Naive thymus-derived CD4-positive, alpha-beta T cell (primary cell): ENCODE results near the gene PPIL6. TPM values are rescaled to one million over a fixed set of nuclear protein-coding genes. Genes with fewer than 3 reads are reported as not detected.

ENCODE experiments used
- ATAC-seq: fragments of 150-1000 bp; cut with Tn5 transposase; 2 replicates; pipeline ENCODE4 v1.10.0; 2021; ENCODE audit warnings: mild to moderate bottlenecking, moderate library complexity
- CTCF ChIA-PET: fragments of 350-600 bp; sonication (Branson Sonifier 250); formaldehyde crosslinking; loops from one replicate; lab custom pipeline; 2021; ENCODE audit warnings: antibody characterized with exemption; lab: Charles Lee
- POLR2A ChIA-PET: fragments of 350-600 bp; sonication (Branson Sonifier 250); formaldehyde crosslinking; loops from one replicate; lab custom pipeline; 2021; ENCODE audit warnings: antibody characterized with exemption, inconsistent platforms; lab: Charles Lee
- DNase-seq, 9 donors: peaks; one replicate each; pipeline versions ENCODE4 v3.0.0 to v3.0.0-alpha.2; 2020 to 2022; ENCODE audit warnings: mixed read lengths in 1 of 9
- H3K27ac ChIP-seq: one replicate; pipeline ENCODE4 v1.7.0; 2013; ENCODE audit warnings: mild to moderate bottlenecking, low read depth, low read length, moderate library complexity
- H3K27me3 ChIP-seq, 2 donors: one replicate each; pipeline ENCODE4 v1.7.0; 2013; ENCODE audit warnings: low read length in 2 of 2, mild to moderate bottlenecking in 2 of 2, moderate library complexity in 2 of 2; ENCODE audit not compliant: control insufficient read depth in 2 of 2, insufficient read depth in 2 of 2
- H3K36me3 ChIP-seq, 3 experiments: 1 replicate in 2 of 3; 2 replicates in 1 of 3; pipeline ENCODE4 v1.7.0; 2013; ENCODE audit warnings: low read length in 3 of 3, mild to moderate bottlenecking in 3 of 3, moderate library complexity in 1 of 3; ENCODE audit not compliant: insufficient read depth in 3 of 3, control insufficient read depth in 2 of 3
- H3K4me1 ChIP-seq, 2 donors: one replicate each; pipeline ENCODE4 v1.7.0; 2013; ENCODE audit warnings: low read length in 2 of 2, mild to moderate bottlenecking in 2 of 2, moderate library complexity in 1 of 2; ENCODE audit not compliant: control insufficient read depth in 2 of 2, insufficient read depth in 2 of 2
- H3K4me3 ChIP-seq: 2 replicates; pipeline ENCODE4 v1.7.0; 2013; ENCODE audit warnings: mild to moderate bottlenecking, low read length
- H3K9me3 ChIP-seq, 3 experiments: 1 replicate in 2 of 3; 2 replicates in 1 of 3; pipeline ENCODE4 v1.7.0; 2013; ENCODE audit warnings: low read length in 3 of 3; ENCODE audit not compliant: control insufficient read depth in 2 of 3
- H3K27ac Mint-ChIP-seq, 9 donors: one replicate each; pipeline ENCODE4 v1.8.0; 2020 to 2022; ENCODE audit warnings: mixed read lengths in 9 of 9, mild to moderate bottlenecking in 8 of 9, moderate library complexity in 5 of 9, inconsistent platforms in 2 of 9
- H3K27me3 Mint-ChIP-seq, 5 donors: one replicate each; pipeline ENCODE4 v1.8.0; 2021 to 2022; ENCODE audit warnings: mixed read lengths in 5 of 5, mild to moderate bottlenecking in 1 of 5
- H3K36me3 Mint-ChIP-seq, 5 donors: one replicate each; pipeline ENCODE4 v1.8.0; 2020 to 2022; ENCODE audit warnings: mixed read lengths in 5 of 5, mild to moderate bottlenecking in 3 of 5, inconsistent platforms in 1 of 5
- H3K4me1 Mint-ChIP-seq, 7 donors: one replicate each; pipeline ENCODE4 v1.8.0; 2020 to 2022; ENCODE audit warnings: mixed read lengths in 7 of 7, mild to moderate bottlenecking in 3 of 7, inconsistent platforms in 1 of 7
- H3K4me3 Mint-ChIP-seq, 10 donors: one replicate each; pipeline ENCODE4 v1.8.0; 2020 to 2022; ENCODE audit warnings: mild to moderate bottlenecking in 10 of 10, mixed read lengths in 10 of 10, moderate library complexity in 6 of 10, inconsistent platforms in 2 of 10
- H3K9me3 Mint-ChIP-seq, 11 donors: one replicate each; pipeline ENCODE4 v1.8.0; 2020 to 2022; ENCODE audit warnings: mixed read lengths in 11 of 11, mild to moderate bottlenecking in 4 of 11, inconsistent platforms in 1 of 11, moderate library complexity in 1 of 11
- intact Hi-C, 2 donors: fragments of 100-400 bp; cut with micrococcal nuclease; formaldehyde crosslinking; loops; one replicate each; pipeline ENCODE4 v1.15.1; 2023
- polyA plus RNA-seq, 2 donors: library from polyadenylated mRNA; unstranded; fragments of 300-500 nt; fragmentation: Illumina TruSeq; gene quantifications; one replicate each; pipeline ENCODE4 v1.2.3, GENCODE V29; 2021
- total RNA-seq, 6 experiments: library from RNA in 5 of 6; stranded (reverse) in 5 of 6; gene quantifications; 1 replicate in 5 of 6; 2 replicates in 1 of 6; pipeline ENCODE4 v1.2.3 and lab custom pipeline; 2021 to 2026

The PPIL6 gene
- total and polyA plus RNA-seq, 7 experiments from 2014 or later: 0.13 to 1.9 (median 0.51) TPM; not detected in 1

- Histone ChIP-seq H3K27me3 (no peaks in the 10 kb centered on the region), H3K27ac (no peak overlapping the region), H3K4me1 (no peaks in the 10 kb centered on the region), H3K9me3 (peaks cover 0 to 6% (median 0%) of the 10 kb centered on the region in 3 experiments), H3K36me3 (peaks cover 7 to 73% (median 15%) of the 10 kb centered on the region in 3 experiments), H3K4me3 (no peak overlapping the region)
- Mint-ChIP-seq H3K36me3 (peaks cover 15 to 86% (median 81%) of the 10 kb centered on the region in 5 donors), H3K27ac (peak overlapping the region in 1 of 9 donors; percentile 48), H3K4me3 (no peak overlapping the region), H3K27me3 (no peaks in the 10 kb centered on the region), H3K4me1 (peaks cover 14 to 33% (median 20%) of the 10 kb centered on the region in 7 donors), H3K9me3 (peaks cover 0 to 14% (median 4%) of the 10 kb centered on the region in 11 donors)
- DNase-seq (no peak), ATAC-seq (no peak)
- ChIA-PET CTCF (interaction anchor here (1.0 kb wide), 1 partner anchor 11 kb away, joined by 3 read pairs; no protein-coding TSS in a partner anchor), POLR2A (no interaction called here)
- intact Hi-C loops: no loop called here
Measured at GRCh38 chr6:109360791-109361190, 79.6 kb downstream of the PPIL6 start.

- H3K9me3 Mint-ChIP-seq: peaks cover 0 to 14% (median 4%) of the 10 kb centered on the region in 11 donors
- intact Hi-C loops: no loop called here
- H3K4me3 Mint-ChIP-seq: no peak overlapping the region
- ChIA-PET CTCF (no interaction called here), POLR2A (no interaction called here)
- peaks cover 14 to 33% (median 20%) of the 10 kb centered on the region in 7 donors for H3K4me1 Mint-ChIP-seq
- H3K4me3 ChIP-seq: no peak overlapping the region
- ATAC-seq (no peak), DNase-seq (no peak)
- H3K27ac ChIP-seq: no peak overlapping the region
- peaks cover 0 to 6% (median 0%) of the 10 kb centered on the region in 3 experiments for H3K9me3 ChIP-seq
- no peak overlapping the region for H3K27ac Mint-ChIP-seq
- H3K36me3 Mint-ChIP-seq: peaks cover 15 to 89% (median 81%) of the 10 kb centered on the region in 5 donors
- no peaks in the 10 kb centered on the region for H3K4me1 ChIP-seq
- no peaks in the 10 kb centered on the region for H3K27me3 Mint-ChIP-seq
- H3K36me3 ChIP-seq: peaks cover 7 to 75% (median 15%) of the 10 kb centered on the region in 3 experiments
- H3K27me3 ChIP-seq: no peaks in the 10 kb centered on the region
Measured at GRCh38 chr6:109360281-109360680, 80.1 kb downstream of the PPIL6 start.

DNA sequence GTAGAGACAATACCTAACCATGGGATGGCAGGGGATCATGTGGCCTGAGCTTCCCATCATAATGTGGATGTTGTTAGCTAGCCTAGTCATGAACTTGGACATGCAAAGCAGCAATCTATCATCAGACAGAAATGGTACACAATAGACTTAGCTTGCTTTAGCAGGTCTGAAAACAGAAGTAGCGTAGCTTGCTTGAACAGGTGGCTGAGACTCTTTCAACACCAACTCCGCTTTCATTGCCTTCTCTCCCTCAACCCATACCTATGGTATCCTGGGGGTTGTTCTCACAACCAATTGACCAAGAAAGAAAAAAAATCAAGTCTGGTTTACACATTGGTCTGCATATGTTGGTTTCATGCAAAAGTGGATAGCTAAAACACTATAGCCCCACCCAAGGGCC, 81.2 kb downstream of the PPIL6 start:
- Histone ChIP-seq H3K27me3 (no peaks in the 10 kb centered on the region), H3K27ac (no peak overlapping the region), H3K36me3 (peaks cover 7 to 67% (median 15%) of the 10 kb centered on the region in 3 experiments), H3K4me1 (no peaks in the 10 kb centered on the region), H3K4me3 (no peak overlapping the region), H3K9me3 (peaks cover 0 to 6% (median 0%) of the 10 kb centered on the region in 3 experiments)
- H3K27ac Mint-ChIP-seq: no peak overlapping the region
- DNase-seq (no peak), ATAC-seq (no peak)
- POLR2A ChIA-PET: no interaction called here
- CTCF ChIA-PET: no interaction called here
- intact Hi-C loops: no loop called here
- H3K9me3 Mint-ChIP-seq: peaks cover 0 to 14% (median 4%) of the 10 kb centered on the region in 11 donors
- H3K27me3 Mint-ChIP-seq: no peaks in the 10 kb centered on the region
- peaks cover 10 to 27% (median 20%) of the 10 kb centered on the region in 7 donors for H3K4me1 Mint-ChIP-seq
- H3K36me3 Mint-ChIP-seq: peaks cover 15 to 83% (median 74%) of the 10 kb centered on the region in 5 donors
- H3K4me3 Mint-ChIP-seq: peak overlapping the region in 1 of 10 donors; percentile 6

GRCh38 chr6:109358204-109358603, 82.2 kb downstream of the PPIL6 start:
- no peak for DNase-seq
- Histone ChIP-seq H3K9me3 (peaks cover 0 to 6% (median 0%) of the 10 kb centered on the region in 3 experiments), H3K4me1 (no peaks in the 10 kb centered on the region), H3K4me3 (no peak overlapping the region), H3K36me3 (peaks cover 7 to 67% (median 15%) of the 10 kb centered on the region in 3 experiments), H3K27me3 (no peaks in the 10 kb centered on the region), H3K27ac (no peak overlapping the region)
- Mint-ChIP-seq H3K4me3 (no peak overlapping the region), H3K4me1 (peaks cover 0 to 19% (median 12%) of the 10 kb centered on the region in 7 donors), H3K27me3 (no peaks in the 10 kb centered on the region), H3K27ac (no peak overlapping the region), H3K36me3 (peaks cover 15 to 80% (median 74%) of the 10 kb centered on the region in 5 donors), H3K9me3 (peaks cover 0 to 14% (median 4%) of the 10 kb centered on the region in 11 donors)
- intact Hi-C loops: no loop called here
- no peak for ATAC-seq
- CTCF ChIA-PET: no interaction called here
- POLR2A ChIA-PET: no interaction called here

GRCh38 chr6:109356237-109356636, 84.2 kb downstream of the PPIL6 start:
- peaks cover 0 to 6% (median 0%) of the 10 kb centered on the region in 3 experiments for H3K9me3 ChIP-seq
- Mint-ChIP-seq H3K9me3 (peaks cover 0 to 14% (median 4%) of the 10 kb centered on the region in 11 donors), H3K4me3 (no peak overlapping the region), H3K4me1 (peaks cover 9 to 26% (median 19%) of the 10 kb centered on the region in 7 donors), H3K27me3 (no peaks in the 10 kb centered on the region), H3K27ac (no peak overlapping the region), H3K36me3 (peaks cover 15 to 79% (median 71%) of the 10 kb centered on the region in 5 donors)
- no peak overlapping the region for H3K4me3 ChIP-seq
- no peak overlapping the region for H3K27ac ChIP-seq
- ChIA-PET POLR2A (no interaction called here), CTCF (interaction anchor here (0.6 kb wide), 1 partner anchor 58 kb away, joined by 3 read pairs; no protein-coding TSS in a partner anchor)
- peaks cover 0 to 55% (median 11%) of the 10 kb centered on the region in 3 experiments for H3K36me3 ChIP-seq
- H3K27me3 ChIP-seq: no peaks in the 10 kb centered on the region
- H3K4me1 ChIP-seq: no peaks in the 10 kb centered on the region
- intact Hi-C loops: no loop called here
- ATAC-seq (no peak), DNase-seq (no peak)

DNA sequence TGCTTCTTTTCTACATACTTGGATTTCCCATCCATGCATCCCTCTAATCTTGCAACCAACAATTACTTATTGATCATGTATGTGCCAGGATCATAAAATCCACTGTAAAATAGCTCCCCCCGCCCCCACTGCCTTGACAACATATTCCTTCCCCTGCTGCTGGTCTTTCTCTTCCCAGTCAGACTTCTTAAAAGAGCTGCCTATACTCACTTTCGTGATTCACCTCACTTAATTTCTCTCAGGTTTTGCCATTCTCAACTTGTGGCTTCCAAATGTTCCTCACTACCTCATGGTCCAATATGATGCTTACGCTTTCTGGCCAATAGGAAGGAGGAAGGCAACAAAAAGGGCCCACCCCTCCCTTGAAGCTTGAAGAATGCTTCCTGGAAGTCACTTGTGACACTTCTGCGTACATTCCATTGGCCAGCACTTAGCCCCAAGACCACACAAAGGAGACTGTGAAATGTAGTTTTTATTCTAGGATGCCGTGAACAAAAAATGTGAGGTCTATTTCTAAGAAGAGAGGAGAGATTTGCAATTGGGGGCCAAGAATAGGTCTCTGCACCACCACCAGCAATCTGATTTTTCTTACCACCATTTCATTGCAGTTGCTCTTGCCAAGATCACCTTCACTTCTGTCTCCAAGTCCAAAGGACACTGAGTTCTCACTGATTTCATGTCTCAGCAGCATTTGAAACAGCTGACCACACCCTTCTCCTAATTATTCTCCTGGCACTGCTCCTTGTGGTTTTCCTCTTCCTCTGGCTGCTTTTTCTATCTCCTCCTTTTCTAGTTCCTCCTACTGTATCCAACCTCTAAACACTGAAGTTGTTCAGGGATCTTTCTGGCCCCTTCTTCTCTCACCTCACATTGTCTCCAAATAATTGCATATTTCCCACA, 88.9 kb downstream of the PPIL6 start:
- H3K4me1 ChIP-seq: no peaks in the 10 kb centered on the region
- intact Hi-C loops: no loop called here
- H3K27ac Mint-ChIP-seq: peak overlapping the region in 7 of 9 donors; percentile 2 to 44 (median 19)
- no peak overlapping the region for H3K4me3 Mint-ChIP-seq
- H3K27me3 Mint-ChIP-seq: no peaks in the 10 kb centered on the region
- DNase-seq (no peak), ATAC-seq (no peak)
- peaks cover 0 to 5% (median 0%) of the 10 kb centered on the region in 3 experiments for H3K9me3 ChIP-seq
- no peak overlapping the region for H3K4me3 ChIP-seq
- H3K27me3 ChIP-seq: no peaks in the 10 kb centered on the region
- ChIA-PET CTCF (interaction anchor here (0.7 kb wide), 1 partner anchor 783 kb away, joined by 3 read pairs; no protein-coding TSS in a partner anchor), POLR2A (no interaction called here)
- peaks cover 0 to 4% (median 3%) of the 10 kb centered on the region in 11 donors for H3K9me3 Mint-ChIP-seq
- H3K36me3 Mint-ChIP-seq: peaks cover 3 to 36% (median 30%) of the 10 kb centered on the region in 5 donors
- peaks cover 0 to 11% (median 0%) of the 10 kb centered on the region in 3 experiments for H3K36me3 ChIP-seq
- H3K27ac ChIP-seq: no peak overlapping the region
- peaks cover 14 to 26% (median 18%) of the 10 kb centered on the region in 7 donors for H3K4me1 Mint-ChIP-seq
